GM23338 (cell line): ENCODE data around the gene RAB31. TPM values are rescaled to one million over a fixed set of nuclear protein-coding genes. Genes with fewer than 3 reads are reported as not detected.

Source experiments
- ATAC-seq: fragments of 200-7000 bp; cut with Tn5 transposase; 3 replicates; pipeline ENCODE4 v1.9.1; 2020
- DNase-seq: peaks from one replicate; pipeline ENCODE4 v3.0.0-alpha.2; 2015; ENCODE audit warnings: low spot score
- H2AFZ ChIP-seq: fragments of 200-600 bp; sonication (generic); 2 replicates; pipeline ENCODE4 v1.8.0; 2016; ENCODE audit warnings: antibody characterized with exemption, mild to moderate bottlenecking, moderate library complexity
- H3F3A ChIP-seq: fragments of 200-600 bp; sonication (generic); replicated peaks from 2 replicates; pipeline ENCODE4 v1.8.0; 2017; ENCODE audit warnings: antibody characterized with exemption, mixed run types, low read depth
- H3K27ac ChIP-seq: fragments of 200-600 bp; sonication (generic); 2 replicates; pipeline ENCODE4 v1.6.1; 2016; ENCODE audit warnings: low read depth
- H3K27me3 ChIP-seq: fragments of 200-600 bp; sonication (generic); 2 replicates; pipeline ENCODE4 v1.8.0; 2016; ENCODE audit warnings: mild to moderate bottlenecking, mixed run types, moderate library complexity; ENCODE audit not compliant: insufficient read depth
- H3K36me3 ChIP-seq: fragments of 200-600 bp; sonication (generic); 2 replicates; pipeline ENCODE4 v1.8.0; 2016; ENCODE audit warnings: mild to moderate bottlenecking; ENCODE audit not compliant: insufficient read depth
- H3K4me1 ChIP-seq: fragments of 200-600 bp; sonication (generic); 2 replicates; pipeline ENCODE4 v1.8.0; 2016; ENCODE audit warnings: mild to moderate bottlenecking, moderate library complexity; ENCODE audit not compliant: insufficient read depth
- H3K4me2 ChIP-seq: fragments of 200-600 bp; sonication (generic); 2 replicates; pipeline ENCODE4 v1.7.1; 2017; ENCODE audit warnings: mixed run types
- H3K4me3 ChIP-seq: fragments of 200-600 bp; sonication (generic); 2 replicates; pipeline ENCODE4 v1.6.1; 2016; ENCODE audit warnings: mixed run types
- H3K79me2 ChIP-seq: fragments of 200-600 bp; sonication (generic); replicated peaks from 2 replicates; pipeline ENCODE4 v1.8.0; 2017; ENCODE audit warnings: mild to moderate bottlenecking; ENCODE audit not compliant: insufficient read depth
- H3K9me2 ChIP-seq: fragments of 200-600 bp; sonication (generic); 2 replicates; pipeline ENCODE4 v1.8.0; 2017; ENCODE audit not compliant: insufficient read depth
- H4K20me1 ChIP-seq: fragments of 200-600 bp; sonication (generic); replicated peaks from 2 replicates; pipeline ENCODE4 v1.8.0; 2017; ENCODE audit warnings: mild to moderate bottlenecking; ENCODE audit not compliant: insufficient read depth
- H3K27ac Mint-ChIP-seq: 2 replicates; pipeline ENCODE4 v1.8.0; 2020; ENCODE audit warnings: inconsistent platforms, mild to moderate bottlenecking, moderate library complexity, mixed read lengths
- H3K27me3 Mint-ChIP-seq: 3 replicates; pipeline ENCODE4 v1.8.0; 2022; ENCODE audit warnings: low read depth, mild to moderate bottlenecking, moderate library complexity, mixed read lengths, inconsistent platforms; ENCODE audit not compliant: insufficient read depth, poor library complexity
- H3K36me3 Mint-ChIP-seq: 3 replicates; pipeline ENCODE4 v1.8.0; 2021; ENCODE audit warnings: low read depth, mild to moderate bottlenecking, inconsistent platforms, moderate library complexity, mixed read lengths
- H3K4me1 Mint-ChIP-seq: 3 replicates; pipeline ENCODE4 v1.8.0; 2020; ENCODE audit warnings: mild to moderate bottlenecking, inconsistent platforms, mixed read lengths
- H3K4me3 Mint-ChIP-seq: 3 replicates; pipeline ENCODE4 v1.8.0; 2021; ENCODE audit warnings: moderate library complexity, mild to moderate bottlenecking, inconsistent platforms, mixed read lengths
- H3K9me3 Mint-ChIP-seq: 3 replicates; pipeline ENCODE4 v1.8.0; 2020; ENCODE audit warnings: moderate library complexity, mild to moderate bottlenecking, inconsistent platforms, mixed read lengths
- CREB1 ChIP-seq: fragments of 250-450 bp; sonication (Bioruptor Pico); IDR thresholded peaks from 2 replicates; pipeline ENCODE4 v1.5.0; 2020; ENCODE audit warnings: low read depth, mild to moderate bottlenecking, moderate library complexity
- ETS1 ChIP-seq: IDR thresholded peaks from 2 replicates; pipeline ENCODE4 v1.6.1; 2016; ENCODE audit warnings: antibody characterized with exemption
- EZH2 ChIP-seq: fragments of 200-600 bp; sonication (generic); IDR thresholded peaks from one replicate; pipeline ENCODE4 v1.8.0; 2017; ENCODE audit warnings: antibody characterized with exemption, mild to moderate bottlenecking, low read depth; ENCODE audit not compliant: unreplicated experiment
- EZH2phosphoT487 ChIP-seq: fragments of 200-600 bp; sonication (generic); IDR thresholded peaks from one replicate; pipeline ENCODE4 v1.8.1; 2018; ENCODE audit warnings: antibody characterized with exemption; ENCODE audit not compliant: unreplicated experiment
- JUNB ChIP-seq: IDR thresholded peaks from one replicate; pipeline ENCODE4 v1.6.1; 2016; ENCODE audit warnings: antibody characterized with exemption; ENCODE audit not compliant: unreplicated experiment
- REST ChIP-seq: IDR thresholded peaks from one replicate; pipeline ENCODE4 v1.6.1; 2018; ENCODE audit warnings: antibody characterized with exemption; ENCODE audit not compliant: unreplicated experiment
- ZNF114 ChIP-seq: fragments of 250-450 bp; sonication (Bioruptor Pico); IDR thresholded peaks from 2 replicates; pipeline ENCODE4 v1.5.0; 2020; ENCODE audit warnings: mild to moderate bottlenecking, moderate library complexity
- ZNF331 ChIP-seq: fragments of 250-450 bp; sonication (Bioruptor Pico); IDR thresholded peaks from 2 replicates; pipeline ENCODE4 v1.5.0; 2020; ENCODE audit warnings: low read depth, mild to moderate bottlenecking, moderate library complexity
- polyA plus RNA-seq: library from polyadenylated mRNA; unstranded; fragments of >200 nt; fragmentation: Nextera tagmentation; extraction: Ambion mirVana; gene quantifications from 2 replicates; pipeline ENCODE4 v1.2.1, GENCODE V29; 2016
- total RNA-seq: library from RNA; depleted of rRNA; stranded (reverse); fragments of >200 nt; shearing (Covaris generic); gene quantifications from 2 replicates; pipeline ENCODE4 v1.2.3, GENCODE V29; 2014
- TF ChIP-seq, protein P1 (sequence below), 2 experiments: fragments of 200-600 bp in 1 of 2; sonication (generic) in 1 of 2; conservative IDR thresholded peaks; 2 replicates each; pipeline versions ENCODE4 v1.5.1 to v1.6.1; 2016 to 2017; ENCODE audit warnings: antibody characterized with exemption in 2 of 2, low read depth in 2 of 2, mild to moderate bottlenecking in 2 of 2, moderate library complexity in 1 of 2

RAB31 gene
- total and polyA plus RNA-seq, 2 experiments from 2014 or later, result 33.8 to 46.1 TPM

- TF ChIP-seq REST (no peak), ETS1 (no peak), CREB1 (CRISPR knock-in tag) (no peak), JUNB (no peak), ZNF331 (CRISPR knock-in tag) (no peak)
Measured at GRCh38 chr18:9720327-9720726, 12.2 kb downstream of the RAB31 start (continued).

DNA sequence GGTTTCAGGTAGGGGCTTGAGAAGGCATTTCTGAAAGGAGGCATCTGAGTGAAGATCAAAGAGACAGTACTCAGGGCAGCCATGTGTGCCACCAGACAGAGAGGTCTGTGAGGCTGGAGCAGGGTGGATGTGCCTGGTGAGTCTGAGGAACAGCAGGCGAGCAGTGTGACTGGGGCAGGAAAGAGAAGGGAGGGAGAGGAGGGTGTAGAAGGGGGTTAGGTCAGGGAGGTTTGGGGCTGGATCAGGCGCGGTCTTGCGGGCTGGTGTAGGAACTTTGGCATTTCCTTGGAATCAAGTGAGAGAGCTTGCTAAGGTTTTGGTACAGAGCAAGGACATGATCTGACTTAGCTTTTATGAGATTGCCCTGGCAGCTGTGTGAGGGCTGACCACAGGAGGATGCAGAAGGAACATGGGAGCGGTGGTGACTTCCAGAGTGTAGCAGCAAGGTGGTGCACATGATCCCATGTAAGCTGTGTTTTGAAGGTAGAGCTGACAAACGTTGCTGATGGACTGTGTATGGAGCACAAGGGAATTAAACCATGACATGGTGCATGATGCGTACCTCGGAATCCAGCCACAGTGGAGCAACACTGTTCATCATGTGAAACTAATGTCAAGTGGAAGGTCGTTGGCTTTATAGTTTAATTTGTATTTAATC, 13.9 kb downstream of the RAB31 start:
- Histone ChIP-seq H3K79me2 (peaks cover 1% of the 10 kb centered on the region), H3K4me1 (peaks cover 13% of the 10 kb centered on the region; the same call in 1 of the 2 replicates), H2AFZ (no peak overlapping the region), H3F3A (no peaks in the 10 kb centered on the region), H3K27ac (no peak overlapping the region), H3K36me3 (no peaks in the 10 kb centered on the region), H3K4me2 (no peak overlapping the region), H3K4me3 (no peak overlapping the region), H3K27me3 (no peaks in the 10 kb centered on the region), H4K20me1 (peaks cover 4% of the 10 kb centered on the region; the same call in 1 of the 2 replicates), H3K9me2 (no peaks in the 10 kb centered on the region)
- Mint-ChIP-seq H3K27me3 (peaks cover 1% of the 10 kb centered on the region), H3K4me1 (peaks cover 14% of the 10 kb centered on the region), H3K36me3 (peaks cover 4% of the 10 kb centered on the region), H3K27ac (no peak overlapping the region), H3K9me3 (peaks cover 3% of the 10 kb centered on the region; the same call in 1 of the 3 replicates), H3K4me3 (no peak overlapping the region)
- DNase-seq (no peak), ATAC-seq (no peak)
- TF ChIP-seq JUNB, result no peak
- no peak for TF ChIP-seq EZH2
- TF ChIP-seq EZH2phosphoT487, result no peak
- no peak for TF ChIP-seq ZNF114 (CRISPR knock-in tag)

- peaks cover 14% of the 10 kb centered on the region for H3K4me1 Mint-ChIP-seq
- H3K4me1 ChIP-seq, result peaks cover 13% of the 10 kb centered on the region; the same call in 1 of the 2 replicates
- H4K20me1 ChIP-seq, result peaks cover 7% of the 10 kb centered on the region; the same call in 1 of the 2 replicates
- no peak overlapping the region for H3K4me3 ChIP-seq
- no peak overlapping the region for H3K4me2 ChIP-seq
- H3K27ac ChIP-seq, result no peak overlapping the region
- ATAC-seq, result peak; percentile 81
- H3K36me3 Mint-ChIP-seq, result peaks cover 4% of the 10 kb centered on the region
- no peaks in the 10 kb centered on the region for H3F3A ChIP-seq
- no peak overlapping the region for H2AFZ ChIP-seq
- no peaks in the 10 kb centered on the region for H3K27me3 ChIP-seq
- H3K9me3 Mint-ChIP-seq, result peaks cover 3% of the 10 kb centered on the region; the same call in 1 of the 3 replicates
- H3K27ac Mint-ChIP-seq, result no peak overlapping the region
- peaks cover 1% of the 10 kb centered on the region for H3K27me3 Mint-ChIP-seq
- TF ChIP-seq, protein P1, sequence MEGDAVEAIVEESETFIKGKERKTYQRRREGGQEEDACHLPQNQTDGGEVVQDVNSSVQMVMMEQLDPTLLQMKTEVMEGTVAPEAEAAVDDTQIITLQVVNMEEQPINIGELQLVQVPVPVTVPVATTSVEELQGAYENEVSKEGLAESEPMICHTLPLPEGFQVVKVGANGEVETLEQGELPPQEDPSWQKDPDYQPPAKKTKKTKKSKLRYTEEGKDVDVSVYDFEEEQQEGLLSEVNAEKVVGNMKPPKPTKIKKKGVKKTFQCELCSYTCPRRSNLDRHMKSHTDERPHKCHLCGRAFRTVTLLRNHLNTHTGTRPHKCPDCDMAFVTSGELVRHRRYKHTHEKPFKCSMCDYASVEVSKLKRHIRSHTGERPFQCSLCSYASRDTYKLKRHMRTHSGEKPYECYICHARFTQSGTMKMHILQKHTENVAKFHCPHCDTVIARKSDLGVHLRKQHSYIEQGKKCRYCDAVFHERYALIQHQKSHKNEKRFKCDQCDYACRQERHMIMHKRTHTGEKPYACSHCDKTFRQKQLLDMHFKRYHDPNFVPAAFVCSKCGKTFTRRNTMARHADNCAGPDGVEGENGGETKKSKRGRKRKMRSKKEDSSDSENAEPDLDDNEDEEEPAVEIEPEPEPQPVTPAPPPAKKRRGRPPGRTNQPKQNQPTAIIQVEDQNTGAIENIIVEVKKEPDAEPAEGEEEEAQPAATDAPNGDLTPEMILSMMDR (conservative IDR thresholded peaks at IDR 0.05; ENCODE audit: low read depth in 2 of 2), result peak; percentile 55 to 75
- TF ChIP-seq CREB1 (CRISPR knock-in tag), result no peak
- no peaks in the 10 kb centered on the region; the same call in none of the 2 replicates for H3K79me2 ChIP-seq
- H3K9me2 ChIP-seq, result no peaks in the 10 kb centered on the region
- no peak overlapping the region for H3K4me3 Mint-ChIP-seq
- DNase-seq, result peak; percentile 64
- H3K36me3 ChIP-seq, result no peaks in the 10 kb centered on the region
Measured at GRCh38 chr18:9722691-9723090, 14.6 kb downstream of the RAB31 start.
